DMS53 (cell line): ENCODE results near the gene APC.

ENCODE experiments used
- DNase-seq: peaks from one replicate; lab custom pipeline; 2025; lab: John Stamatoyannopoulos, UW

The APC gene

DNA sequence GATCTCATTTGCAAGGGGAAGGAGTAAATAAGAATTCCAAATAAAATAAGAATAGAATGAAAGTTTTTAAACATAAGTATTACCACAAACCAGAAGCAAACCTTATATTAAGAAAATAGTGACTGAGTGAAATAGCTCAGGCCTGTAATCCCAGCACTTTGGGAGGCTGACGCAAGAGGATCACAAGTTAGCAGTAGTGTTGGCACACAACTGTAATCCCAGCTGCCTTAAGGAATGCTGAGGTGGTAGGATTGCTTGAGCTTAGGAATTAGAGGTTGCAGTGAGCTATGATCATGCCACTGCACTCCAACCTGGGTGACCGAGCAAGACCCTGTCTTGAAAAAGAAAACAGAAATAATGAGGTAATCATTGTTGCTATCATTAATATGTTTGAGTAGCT lies 47.0 kb downstream of the APC start:
- no peak for DNase-seq

DNA sequence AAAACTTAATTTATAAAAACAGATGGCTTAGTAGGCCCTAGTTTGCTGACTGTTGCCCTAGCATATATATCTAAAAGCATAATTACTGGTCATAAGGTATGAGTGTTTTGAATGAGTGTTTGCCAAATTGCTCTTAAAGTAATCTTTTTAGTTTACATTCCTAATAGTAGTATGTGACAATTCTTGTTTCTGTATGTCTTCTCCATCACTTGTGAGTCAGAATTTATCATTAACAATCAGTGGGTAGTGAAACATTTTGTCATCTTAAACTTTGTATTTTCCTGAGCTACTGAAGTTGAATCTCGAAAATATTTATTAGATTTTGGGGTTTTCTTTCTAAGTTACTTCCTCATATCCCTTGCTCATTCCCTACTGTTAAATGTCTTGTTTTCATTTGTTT lies 49.6 kb downstream of the APC start:
- no peak for DNase-seq

DNA sequence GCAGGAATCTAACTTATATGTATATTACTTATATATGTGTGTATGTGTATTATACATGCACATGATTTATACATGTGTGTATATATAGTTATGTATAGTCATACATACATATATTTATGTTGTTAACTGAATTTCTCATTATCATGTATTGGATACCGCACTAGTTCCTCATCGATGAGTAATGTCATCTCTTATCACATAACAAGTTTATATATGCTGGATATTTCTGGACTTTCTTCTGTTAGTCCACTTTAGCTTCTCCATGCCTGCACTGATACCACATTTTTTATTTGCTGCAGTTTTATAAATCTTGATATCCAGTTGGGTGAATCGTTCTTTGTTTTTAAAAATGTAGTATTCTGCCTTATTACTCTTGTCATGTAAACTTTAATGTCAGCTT lies 50.2 kb downstream of the APC start:
- no peak for DNase-seq

DNA sequence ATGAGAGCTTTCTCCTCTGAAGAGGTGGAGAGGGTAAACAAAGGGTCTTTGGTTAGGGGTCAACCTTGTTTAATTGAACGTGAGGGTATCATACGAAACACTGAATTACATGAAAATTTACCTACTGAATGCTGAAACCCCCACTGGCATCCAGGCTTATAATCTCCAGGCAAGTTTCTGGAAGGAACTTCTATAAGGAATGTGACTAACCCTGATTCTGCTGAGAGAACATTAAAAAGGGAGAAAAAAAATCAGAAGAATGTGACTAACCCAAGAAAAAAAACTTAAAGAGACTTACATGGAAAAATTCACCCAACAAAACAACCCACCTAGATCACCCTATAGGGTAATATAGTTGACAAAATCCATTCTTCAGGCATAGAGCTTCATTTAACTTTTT lies 55.5 kb downstream of the APC start:
- DNase-seq, result no peak

DNA sequence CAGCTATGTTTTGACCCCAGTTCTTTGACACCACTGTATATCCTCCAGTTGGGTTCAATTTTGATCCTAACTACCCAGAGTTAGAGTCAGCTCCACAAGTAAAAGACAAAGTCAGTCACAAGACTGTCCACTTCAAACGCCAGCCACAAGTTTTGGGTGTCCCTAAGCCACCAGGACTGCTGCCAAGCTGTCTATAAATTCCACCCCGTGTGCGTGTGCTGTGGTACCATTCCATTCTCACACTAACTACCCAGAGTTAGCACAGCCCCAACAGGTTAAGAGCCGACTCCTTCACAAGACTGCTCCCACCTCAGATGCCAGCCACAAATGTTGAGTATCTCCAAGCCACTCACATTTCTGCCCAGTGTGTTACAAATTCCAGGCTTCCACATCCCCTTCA lies 56.7 kb downstream of the APC start:
- DNase-seq, result no peak

DNA sequence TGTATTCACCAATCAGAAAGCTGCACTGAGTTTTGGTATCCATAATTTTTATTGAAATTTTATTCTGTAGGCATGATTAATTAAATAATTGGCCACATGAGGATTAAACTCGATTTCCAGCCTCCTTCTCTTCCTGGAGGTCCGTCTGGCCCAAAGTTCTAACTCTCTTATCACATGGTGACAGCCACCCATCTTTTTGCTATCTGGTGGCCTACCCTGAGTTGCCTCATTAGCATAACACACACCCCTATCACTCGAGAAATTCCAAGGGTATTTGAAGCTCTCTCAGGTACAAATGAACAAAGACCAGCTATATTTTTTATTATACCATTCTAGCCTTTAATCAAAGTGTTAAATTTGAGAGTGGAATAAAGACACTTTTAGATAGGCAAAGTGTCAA lies 57.7 kb downstream of the APC start:
- DNase-seq, result no peak

DNA sequence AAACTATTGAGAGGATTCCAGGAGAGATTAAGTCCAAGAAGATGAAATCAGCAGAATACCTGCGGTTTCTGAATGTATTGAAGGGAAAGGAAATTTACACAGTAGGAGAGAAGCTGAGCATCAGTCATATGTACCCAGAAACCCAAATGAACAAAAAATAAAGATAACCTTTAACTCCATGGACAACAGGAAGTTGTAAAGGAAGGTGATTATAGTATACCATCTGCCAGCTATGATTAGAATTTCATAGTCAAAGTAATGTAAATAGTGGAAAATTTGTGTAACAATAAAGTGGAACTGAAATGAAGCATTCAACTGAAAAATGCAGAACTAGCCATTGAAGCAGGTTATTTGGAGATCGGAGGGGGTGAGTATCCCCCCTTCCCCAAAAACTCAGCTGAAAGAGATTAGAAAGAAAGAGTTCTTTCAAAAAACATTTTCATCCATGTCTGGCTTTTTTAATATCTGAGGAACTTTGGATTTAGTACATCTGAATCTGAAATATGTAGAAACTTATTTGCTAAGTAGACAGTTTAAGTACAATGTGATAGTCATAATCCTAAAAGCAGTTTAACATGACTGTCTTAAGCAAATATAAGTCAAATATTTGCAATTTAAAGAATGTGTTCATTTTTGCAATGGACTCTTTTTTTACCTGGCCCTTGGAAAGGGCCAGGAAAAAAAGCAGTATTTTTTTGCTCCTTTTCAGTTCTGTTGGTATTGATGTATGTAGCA lies 58.4 kb downstream of the APC start:
- DNase-seq, result no peak

DNA sequence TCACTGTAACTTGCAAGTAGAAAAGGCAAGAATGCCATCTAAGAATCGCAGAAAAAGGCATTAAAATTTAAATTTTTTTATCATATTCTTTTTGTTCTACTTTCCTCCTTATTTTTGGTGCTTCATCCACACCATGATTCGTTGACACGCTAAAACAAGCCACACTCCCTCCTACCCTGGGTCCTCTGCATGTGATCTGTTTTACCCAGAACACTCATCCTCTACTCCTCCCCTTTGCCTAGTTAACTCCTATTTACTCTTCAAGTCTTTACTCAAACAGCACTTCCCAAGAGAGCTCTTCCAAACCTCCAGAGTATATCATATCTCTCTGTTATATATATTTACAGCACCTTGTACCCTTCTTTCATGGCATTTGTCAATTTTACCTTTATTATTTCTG lies 62.0 kb downstream of the APC start:
- DNase-seq, result no peak

DNA sequence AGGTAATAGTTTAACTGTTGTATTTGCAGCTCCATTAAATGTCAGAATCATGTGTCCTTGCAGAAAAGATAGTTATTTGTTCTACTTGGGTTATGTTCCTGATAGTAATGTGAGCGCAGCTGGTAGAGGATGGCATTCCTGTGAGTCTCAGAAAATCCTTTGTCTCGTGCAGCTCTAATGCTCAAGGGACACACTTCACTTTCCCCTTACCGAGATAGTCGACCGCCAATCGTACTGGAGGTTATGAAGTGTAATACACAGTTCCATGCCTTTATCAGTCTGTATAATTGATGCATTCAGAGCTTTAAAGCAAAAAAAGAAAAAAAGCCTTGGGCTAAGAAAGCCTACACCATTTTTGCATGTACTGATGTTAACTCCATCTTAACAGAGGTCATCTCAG lies 63.2 kb downstream of the APC start:
- DNase-seq, result no peak

DNA sequence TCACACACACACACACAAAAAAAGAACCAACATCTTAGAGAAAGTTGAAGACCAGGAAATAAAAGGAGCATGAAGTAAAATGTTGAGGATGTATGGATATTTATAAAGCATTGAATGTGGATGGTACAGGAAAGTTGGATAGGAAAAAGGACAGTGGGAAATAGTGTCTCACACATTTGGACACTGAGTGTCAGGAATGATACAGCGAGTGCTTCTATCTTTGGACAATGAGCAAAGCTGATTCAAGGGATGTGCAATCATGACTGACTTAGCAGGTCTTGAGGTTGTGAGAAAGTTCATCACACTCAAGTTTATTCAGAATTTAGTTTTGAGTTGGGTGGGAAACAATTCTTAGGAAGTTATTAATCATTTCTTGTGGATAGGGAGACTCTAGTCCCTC lies 73.3 kb downstream of the APC start:
- DNase-seq, result no peak

DNA sequence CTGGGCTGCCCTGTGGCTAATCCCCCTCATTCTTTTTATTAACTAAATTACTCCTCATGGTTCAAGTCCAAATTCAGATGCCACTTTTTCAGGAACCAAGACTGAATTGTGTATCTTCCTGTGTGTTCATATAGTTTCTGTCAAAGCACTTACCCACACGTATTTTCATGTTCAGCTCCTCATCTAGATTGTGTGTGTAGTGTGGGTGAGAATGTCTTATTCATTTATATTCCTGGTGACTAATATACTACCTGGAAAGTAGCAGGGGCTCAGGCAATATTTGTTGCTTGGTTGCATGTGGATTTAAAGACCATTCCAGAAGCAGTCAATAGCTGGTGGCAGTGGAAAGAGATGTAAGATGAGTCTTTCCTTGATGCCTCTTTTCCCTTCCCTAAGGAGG lies 74.9 kb downstream of the APC start:
- no peak for DNase-seq

DNA sequence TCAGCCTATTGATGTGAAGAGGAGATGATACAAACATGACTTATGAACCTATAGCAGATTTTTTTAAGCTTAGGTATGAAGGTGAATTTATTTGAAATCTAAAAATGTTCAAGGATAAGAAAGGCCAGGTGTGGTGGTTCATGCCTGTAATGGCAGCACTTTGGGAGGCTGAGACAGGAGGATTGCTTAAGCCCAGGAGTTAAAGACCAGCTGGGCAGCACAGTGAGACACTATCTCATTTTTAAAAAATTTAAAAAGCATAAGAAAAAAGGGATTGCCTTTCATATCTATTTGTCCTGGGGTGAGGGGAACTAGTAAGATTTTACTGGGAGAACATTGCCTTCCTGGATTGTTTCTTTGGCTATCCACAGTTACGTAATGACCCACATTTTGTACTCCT lies 82.6 kb downstream of the APC start:
- no peak for DNase-seq

DNA sequence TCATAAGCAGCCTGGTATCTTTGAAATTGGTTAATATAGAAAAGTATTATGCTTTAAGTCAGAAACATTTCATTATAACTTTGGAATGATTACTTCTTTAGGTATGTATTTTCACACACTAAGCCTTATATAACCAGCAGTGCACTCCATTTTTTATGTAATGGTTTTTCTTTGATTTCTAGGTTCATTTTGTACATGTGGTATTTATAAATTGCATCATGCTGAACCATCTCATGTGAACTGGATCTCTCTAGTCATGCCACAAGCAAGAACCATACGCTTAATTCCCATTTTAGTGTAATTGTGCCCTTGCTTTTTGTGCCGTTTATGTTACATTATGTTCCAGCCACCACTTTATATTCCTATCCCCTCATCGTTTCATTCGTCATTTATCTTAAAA lies 84.8 kb downstream of the APC start:
- DNase-seq, result no peak

DNA sequence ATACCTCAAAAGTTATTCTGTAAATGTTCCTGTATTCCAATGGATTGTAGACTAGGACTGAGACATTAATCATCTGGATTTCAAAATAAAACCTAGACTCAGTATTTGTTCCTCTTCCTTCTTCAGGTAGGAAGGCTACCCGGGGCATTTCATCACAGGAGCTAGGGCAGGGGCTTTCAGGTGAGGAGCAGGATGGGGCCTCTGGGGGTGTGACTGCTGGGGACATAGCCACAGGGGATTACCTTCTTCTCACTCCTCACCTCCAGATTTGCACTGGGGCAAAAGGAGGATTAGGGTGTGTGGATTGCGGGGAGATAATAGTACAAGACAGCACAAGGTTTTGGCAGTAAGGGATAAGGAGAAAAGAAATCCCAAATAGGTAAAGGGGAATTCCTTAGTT lies 85.5 kb downstream of the APC start:
- no peak for DNase-seq

DNA sequence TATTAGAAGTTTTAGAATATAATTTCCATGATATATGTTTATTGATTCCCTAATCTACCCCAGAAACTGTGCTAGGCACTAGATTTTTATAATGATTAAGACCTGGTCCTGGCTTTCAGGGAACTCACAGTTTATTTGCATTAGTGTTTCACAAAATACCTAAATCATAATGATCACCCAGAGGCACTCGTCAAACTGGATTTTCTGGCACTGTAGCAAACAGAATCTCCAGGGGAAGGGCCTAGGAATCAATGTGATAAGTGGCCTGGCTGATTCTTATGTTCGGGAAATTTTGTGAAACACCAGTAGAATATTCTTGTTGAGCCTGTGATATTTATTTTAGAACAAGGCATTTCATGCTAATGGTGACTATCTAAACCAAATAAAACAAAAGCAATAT lies 86.0 kb downstream of the APC start:
- DNase-seq, result peak; percentile 8

DNA sequence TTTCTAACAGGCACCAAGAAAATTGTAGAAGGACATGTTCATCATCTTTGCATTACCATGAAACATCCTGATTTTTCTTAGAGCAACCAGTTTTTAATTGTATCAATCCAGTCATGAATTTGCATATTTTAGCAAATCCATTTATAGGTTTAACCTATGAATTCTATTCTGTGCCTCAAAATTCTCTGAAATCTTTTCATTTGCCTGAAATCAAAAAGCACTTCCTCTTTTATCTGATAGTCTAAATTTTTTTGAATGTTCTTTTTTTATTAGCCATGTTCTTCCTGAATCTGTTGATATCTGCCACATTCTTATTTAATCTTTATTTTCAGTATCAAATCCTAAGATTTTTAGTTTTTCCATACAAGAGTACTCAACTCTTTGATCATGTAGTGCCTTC lies 86.5 kb downstream of the APC start:
- DNase-seq, result no peak

DNA sequence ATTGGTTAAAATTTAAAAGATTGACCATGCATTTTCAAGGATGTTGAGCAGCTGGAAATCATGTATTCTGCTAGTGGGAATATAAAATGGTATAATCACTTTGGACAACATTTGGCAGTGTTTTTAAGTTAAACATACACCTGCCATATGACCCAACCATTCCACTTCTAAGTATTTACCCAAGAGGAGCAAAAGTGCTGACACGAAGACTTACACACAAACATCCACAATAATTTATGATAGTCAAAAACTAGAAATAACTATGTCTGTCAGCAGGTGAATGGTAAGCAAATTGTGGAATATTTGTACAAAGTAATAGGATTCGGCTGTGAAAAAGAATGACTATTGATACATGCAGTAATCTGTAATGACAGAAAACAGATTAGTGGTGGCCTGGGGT lies 92.7 kb downstream of the APC start:
- DNase-seq, result no peak

DNA sequence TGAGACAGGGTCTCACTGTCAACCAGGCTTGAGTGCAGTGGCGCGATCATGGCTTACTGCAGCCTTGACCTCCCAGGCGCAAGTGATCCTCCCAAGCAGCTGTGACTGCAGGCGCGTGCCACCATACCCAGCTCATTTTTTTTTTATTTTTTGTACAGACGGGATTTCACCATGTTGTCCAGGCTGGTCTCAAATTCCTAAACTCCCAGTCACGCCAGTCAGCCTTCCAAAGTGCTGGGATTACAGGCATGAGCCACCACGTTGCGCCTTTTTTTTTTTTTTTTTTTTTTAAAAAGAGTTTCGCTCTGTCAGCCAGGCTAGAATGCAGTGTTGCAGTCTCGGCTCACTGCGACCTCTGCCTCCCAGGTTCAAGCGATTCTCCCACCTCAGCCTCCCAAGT lies 96.3 kb downstream of the APC start:
- no peak for DNase-seq

DNA sequence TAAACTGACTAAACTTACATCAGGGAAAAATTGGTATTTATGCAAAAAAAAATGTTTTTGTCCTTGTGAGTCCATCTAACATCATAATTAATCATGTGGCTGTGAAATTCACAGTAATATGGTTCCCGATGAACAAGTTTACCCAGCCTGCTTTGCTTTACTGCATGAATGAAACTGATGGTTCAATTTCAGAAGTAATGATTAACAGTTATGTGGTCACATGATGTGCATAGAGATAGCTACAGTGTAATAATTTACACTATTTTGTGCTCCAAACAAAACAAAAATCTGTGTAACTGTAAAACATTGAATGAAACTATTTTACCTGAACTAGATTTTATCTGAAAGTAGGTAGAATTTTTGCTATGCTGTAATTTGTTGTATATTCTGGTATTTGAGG lies 106.8 kb downstream of the APC start:
- no peak for DNase-seq

DNA sequence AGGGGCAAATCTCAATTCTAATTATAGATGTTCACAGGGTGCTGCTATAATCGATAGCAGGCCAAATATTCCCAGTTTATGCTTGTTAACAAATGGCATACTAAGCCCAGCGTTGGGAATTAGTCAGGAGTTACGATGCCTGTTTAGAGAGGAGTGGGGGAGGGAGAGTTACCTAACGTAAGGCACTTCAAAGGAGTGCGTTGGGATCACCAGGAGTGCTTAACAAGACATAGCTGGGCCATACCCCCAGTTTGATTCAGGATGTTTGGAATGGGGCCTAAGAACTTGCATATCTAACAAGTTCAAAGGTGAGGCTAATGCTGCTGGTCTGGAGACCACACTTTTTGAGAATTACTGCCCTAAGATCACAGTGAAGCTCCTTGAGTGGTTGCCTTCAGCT lies 108.9 kb downstream of the APC start:
- DNase-seq, result no peak

DNA sequence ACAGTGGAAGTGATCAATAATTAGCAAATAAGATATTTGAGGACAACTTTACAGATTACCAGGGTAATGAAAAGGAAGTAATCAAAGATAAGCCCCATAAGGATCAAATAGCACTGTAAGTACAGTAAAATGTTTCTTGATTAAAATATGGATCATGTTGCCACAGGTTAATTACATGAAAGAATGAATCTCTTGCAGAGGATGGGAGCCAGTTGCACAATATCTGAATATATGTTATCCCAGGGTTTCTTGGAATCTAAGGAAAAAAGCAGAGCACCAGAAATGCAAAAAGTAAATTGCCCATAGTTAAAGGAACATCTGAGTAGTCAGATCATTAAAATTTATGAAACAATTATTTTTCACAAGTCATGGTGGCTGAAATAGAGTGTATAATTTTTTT lies 109.6 kb downstream of the APC start:
- DNase-seq, result no peak

DNA sequence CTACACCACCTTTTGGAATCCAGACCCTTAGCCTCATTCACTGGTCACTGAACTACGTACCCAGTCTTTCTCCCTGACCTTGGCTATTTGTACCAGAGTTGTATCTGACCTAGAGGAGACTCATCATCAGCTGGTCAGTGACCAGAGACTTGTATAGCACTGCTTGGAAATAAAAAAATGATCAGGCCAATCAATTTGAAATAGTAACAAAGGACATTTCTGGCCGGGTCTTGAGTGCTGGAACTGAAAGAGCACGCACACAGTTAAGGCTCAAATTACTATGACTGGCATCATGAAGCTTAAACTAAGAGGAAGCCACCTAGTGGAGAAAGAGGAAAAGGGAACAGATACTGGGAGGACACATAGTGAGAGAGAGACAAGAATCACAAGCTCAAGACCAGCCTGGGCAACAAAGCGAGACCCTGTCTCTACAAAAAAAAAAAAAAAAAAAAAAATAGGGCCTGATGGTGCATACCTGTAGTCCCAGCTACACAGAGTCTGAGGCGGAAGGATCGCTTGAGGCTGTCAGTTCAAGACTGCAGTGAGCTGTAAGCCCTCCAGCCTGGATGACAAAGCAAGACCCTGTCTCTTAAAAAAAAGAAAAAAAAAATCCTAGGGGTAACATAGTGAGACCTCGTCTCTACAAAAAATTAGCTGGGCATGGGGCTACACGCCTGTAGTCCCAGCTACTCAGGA lies 110.6 kb downstream of the APC start:
- peak; percentile 87 for DNase-seq

DNA sequence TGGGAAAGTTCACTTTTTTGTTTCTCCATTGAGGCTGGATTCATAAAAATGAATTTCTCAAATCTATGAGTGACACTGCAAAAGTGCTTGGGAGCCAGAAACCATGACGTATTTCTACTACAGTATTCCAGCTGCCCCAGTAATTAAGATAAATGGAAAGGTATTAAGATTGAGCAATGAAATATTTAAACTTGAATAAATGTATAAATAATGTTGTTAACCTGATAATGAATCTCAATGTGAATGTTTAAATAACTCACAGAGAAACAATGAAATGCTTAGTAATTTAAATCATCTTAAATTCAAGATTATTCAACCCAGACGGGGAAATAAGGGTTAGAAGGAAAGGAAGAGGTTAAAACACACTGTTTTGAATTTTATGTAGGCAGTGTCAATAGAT lies 112.2 kb downstream of the APC start:
- DNase-seq, result no peak

DNA sequence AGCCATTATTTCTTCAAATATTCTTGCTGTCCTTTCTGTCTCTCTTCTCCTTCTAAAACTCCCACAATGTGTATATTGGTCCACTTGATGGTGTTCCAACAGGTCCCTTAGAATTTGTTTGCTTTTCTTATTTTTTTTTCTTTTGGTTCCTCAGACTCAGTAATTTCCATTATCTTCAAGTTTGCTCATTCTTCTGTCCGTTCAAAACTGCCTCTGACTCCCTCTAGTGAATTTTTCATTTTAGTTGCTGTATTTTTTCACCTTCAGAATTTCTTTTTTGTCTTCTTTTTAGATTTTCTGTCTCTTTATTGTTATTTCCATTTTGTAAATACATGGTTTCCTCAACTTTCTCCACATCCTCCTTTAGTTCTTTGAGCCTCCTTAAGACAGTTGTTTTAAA lies 117.0 kb downstream of the APC start:
- DNase-seq, result no peak
